GM21515 (cell line): Measurements from ENCODE around the gene CDH15.

Source experiments
- ATAC-seq: cut with Tn5 transposase; IDR thresholded peaks from one replicate; pipeline ENCODE4 v1.9.1; 2021; ENCODE audit not compliant: unreplicated experiment

Gene CDH15

DNA sequence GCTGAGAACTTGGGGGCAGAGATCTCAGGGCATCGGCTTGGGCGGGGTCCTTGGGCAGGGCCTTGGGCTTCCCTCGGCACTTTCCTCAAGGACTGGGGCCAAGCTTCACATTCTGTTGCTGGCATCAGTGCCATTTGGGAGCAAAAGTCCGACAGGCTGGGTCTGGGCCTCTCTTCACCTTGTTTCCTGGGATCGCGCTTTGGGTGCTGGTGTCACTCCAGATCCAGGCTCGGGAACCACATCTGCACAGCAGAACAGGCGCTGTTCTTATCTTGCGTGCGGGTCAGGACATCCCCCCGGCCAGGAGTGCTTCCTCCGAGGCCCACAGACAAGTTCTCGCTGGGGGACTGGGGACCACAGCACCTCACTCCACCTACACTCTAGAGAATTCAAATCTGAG is 31.1 kb upstream of the CDH15 start:
- no peak for ATAC-seq

DNA sequence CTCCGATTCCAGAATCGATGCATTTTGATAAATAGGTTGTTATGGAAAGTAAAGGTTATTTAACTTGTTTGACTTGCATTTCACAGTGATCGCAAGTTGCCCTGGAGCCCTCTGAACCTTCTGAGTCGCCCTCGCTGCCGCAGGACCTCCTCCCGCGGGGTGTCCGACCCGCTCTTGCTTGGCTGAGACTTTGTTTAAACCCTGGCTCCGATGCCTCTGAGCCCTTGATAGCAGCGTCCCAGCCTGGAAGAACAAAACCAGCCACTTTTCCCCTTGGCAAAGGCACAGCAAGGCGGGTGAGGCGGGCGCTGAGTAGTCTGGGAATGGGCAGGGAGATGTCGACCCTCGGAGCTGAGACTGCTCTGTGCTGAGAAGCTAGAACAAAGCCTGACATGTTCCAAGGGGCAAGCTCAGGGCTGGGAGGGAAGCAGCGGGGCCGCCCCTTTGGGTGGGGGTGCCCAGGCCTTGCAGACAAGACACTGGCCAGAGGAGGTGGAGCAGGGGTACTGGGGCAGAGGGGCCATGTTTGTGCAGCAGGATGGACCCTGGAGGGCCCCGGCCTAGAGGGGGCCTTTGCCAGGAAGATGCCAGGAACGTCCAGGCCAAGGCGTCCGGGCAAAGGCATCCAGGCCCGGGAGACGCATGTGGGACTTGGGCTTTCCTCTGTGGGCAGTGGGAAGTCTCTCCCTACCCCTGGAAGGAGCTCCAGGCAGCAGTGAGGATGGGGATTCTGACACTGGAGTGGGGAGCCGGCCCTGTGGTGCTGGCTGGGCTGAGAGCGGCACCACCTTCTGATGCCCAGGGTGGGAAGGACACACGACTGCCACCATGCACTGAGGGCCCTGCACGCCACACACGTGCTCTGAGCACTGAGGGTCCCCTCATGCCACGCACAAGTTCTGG is 30.3 kb upstream of the CDH15 start:
- no peak for ATAC-seq

DNA sequence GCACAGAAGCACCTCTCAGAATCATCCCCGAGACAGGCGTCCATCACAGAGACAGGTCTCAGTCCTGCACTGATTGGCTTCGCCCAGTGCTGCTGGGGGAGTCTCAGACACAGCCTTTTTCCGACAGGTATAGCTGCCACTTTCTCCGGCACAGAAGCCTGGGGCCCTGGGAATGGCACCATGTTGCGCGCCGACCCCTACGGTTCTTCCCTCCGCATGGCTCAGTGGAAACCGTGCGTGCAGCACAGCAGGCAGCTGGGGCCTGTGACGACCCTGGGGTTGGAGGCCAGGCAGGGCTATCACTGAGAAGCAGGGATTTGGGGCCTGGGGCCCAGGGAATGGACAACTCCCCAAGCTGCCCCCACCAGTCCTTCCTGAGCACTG is 29.7 kb upstream of the CDH15 start:
- ATAC-seq: no peak

DNA sequence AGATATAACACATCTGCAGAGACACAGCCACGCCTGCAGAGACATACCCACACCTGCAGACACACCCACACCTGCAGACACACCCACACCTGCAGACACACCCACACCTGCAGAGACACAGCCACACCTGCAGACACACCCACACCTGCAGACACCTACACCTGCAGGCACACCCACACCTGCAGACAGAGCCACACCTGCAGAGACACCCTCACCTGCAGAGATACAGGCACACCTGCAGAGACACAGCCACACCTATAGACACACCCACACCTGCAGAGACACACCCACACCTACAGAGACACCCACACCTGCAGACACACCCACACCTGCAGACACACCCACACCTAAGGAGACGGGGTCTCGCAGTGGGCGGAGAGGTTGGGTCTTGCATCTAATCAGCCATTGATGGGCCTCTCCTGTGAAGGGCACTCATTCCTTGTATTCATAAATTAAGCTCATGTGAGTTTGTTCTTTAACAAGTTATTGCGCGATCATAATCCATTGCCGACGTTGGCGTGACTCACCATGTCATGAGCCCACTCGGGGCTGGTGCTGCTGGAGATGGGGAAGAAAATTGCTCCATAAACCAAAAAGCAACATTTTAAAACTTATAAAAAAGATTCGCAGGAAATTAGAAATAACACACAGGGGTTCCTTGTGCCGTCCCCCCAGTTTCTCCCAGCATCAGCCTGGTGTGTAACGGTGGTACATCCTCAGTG is 28.9 kb upstream of the CDH15 start:
- ATAC-seq: no peak

DNA sequence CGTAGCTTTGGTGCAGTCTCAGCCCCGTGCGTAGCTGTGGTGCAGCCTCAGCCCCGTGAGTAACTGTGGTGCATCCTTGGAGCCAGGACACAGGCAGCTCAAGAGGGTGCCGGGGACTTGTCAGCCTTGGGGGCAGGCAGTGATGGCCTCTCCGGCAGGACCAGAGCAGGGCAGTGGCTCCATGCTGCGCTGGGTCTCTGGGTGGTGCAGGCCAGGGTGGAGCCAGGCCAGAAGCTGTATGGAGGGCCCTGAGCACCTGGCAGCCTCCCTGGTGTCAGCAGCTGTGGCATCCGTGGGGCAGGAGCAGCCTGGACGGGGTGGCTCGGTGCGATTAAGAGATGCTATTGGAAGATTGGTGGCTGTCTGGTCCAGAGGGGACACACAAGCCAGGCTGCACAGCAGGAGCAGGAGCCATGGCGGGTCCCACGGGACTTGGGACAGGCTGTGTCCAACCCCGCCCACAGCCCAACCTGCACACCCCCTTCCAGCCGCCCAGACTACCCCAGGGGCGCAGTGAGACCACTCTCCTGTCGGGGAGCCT is 28.3 kb upstream of the CDH15 start:
- no peak for ATAC-seq

DNA sequence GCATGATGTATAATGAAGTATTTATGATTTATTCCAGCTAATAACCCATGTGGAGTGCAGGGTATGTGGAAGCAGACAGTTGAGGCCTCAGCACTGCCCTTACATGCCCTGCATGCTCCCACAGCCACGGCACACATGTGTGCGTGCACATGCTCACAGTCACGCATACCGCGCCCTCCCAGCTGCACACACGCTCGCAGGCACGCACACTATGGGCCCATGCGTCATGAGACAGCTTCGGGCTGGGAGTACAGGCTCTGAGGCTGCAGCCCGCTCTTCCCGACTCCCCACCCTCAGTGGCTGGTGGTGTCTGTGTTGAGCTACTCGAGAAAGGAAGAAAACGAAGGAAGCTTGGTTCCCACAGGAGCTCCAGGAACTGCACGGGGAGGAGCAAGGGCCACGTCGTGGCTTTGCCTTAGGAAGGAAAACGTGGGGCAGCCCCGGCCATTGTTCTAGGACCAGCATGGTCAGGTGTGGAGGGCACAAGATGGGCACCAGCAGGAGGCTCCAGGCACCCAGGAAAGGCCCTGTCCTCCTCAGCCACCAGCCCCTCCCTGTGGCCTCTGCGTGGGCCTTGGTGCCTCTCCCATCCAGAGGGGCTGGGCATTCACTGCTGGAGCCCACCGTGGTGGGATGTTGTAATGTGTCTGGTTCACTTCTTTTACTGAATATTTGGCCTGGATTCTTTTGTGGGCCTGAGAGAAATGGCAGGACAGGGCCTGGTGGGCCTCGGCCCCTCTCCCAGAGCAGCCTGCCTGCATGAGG is 27.5 kb upstream of the CDH15 start:
- no peak for ATAC-seq

DNA sequence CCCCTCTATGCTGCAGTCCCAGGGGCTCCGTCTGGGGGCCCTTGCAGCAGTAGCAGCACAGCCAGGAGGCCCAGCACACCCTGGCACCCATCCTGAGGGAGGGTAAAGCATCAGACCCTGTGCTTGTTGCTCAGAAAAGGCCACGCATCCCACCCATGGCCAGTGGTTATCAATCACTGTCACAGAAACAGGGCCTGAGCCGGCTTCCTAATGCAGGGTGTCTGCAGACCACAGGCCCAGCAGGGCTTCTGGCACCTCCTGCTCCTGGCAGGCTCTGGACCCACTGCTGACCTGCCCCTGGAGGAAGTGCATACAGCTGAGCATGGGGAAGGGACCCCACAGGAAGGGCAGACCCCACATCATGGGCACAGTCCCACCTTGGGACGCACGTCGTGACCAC is 26.9 kb upstream of the CDH15 start:
- no peak for ATAC-seq

DNA sequence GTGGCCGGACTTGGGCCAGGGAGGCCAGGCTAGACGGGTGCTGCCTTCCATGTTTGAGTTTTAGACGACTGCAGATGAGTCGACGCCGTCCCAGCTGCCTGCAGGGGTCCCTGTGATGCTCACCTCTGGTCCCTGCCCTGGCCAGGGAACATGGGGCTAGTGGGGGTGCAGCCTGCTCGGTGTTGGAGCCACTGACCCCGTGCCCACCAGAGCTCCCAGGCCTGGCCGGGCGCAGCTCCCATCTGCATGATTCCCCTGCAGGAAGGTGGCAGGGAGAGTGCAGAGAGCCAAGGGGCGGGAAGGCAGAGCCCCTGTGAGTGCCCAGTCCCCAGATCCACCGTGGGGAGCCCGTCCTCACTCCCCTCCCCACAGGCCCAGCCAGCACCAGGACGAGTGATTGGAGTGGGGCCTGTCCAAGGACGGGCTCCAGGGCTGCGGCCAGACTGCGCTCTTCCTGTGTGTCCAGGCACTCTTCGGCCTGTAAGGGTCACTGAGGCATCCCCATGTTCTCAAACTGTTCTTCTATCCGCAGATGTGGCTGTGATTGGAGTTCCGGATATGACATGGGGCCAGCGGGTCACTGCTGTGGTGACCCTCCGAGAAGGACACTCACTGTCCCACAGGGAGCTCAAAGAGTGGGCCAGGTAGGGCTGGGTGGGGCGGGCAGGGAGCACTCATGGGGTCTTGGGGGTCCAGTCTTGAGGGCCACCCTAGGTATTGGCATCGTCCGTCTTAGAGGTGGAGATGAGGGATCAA is 26.0 kb upstream of the CDH15 start:
- ATAC-seq: no peak

DNA sequence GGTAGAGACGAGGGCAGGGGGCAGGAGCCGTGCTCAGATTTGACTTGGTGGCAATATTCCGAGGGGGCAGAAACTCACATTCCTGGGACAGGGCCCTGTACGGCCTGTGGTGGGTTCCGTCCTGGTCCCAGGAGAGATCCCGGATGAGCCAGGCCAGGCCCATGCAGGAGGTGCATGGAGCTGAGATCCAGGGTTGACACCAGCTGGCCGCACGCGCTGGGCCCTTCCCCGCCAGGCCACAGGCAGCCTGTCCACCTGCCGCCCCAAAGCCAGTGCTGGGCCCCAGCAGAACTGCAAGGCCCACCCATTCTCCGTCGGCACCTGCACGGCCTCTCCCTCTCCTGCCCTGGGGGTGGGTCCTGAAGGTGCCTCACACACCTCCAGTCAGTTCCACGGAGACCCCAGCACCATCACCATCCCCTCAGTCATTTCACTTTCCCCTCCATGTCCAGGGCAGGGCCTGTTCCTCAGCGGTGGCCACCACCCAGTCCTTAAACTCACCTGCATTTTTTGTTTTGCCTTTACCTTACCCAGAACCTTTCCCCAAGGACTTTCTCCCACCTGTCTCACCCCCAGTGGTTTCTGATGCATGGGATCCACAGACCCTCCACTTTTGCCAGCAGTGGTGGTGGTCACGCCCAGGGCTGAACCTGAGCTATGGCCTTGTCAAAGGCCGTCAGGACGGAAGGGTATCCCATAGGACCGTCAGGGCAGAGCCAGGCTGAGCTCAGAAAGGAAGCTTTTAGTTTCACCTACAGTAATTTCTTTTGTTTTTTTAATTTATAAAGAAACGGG is 25.1 kb upstream of the CDH15 start:
- no peak for ATAC-seq

DNA sequence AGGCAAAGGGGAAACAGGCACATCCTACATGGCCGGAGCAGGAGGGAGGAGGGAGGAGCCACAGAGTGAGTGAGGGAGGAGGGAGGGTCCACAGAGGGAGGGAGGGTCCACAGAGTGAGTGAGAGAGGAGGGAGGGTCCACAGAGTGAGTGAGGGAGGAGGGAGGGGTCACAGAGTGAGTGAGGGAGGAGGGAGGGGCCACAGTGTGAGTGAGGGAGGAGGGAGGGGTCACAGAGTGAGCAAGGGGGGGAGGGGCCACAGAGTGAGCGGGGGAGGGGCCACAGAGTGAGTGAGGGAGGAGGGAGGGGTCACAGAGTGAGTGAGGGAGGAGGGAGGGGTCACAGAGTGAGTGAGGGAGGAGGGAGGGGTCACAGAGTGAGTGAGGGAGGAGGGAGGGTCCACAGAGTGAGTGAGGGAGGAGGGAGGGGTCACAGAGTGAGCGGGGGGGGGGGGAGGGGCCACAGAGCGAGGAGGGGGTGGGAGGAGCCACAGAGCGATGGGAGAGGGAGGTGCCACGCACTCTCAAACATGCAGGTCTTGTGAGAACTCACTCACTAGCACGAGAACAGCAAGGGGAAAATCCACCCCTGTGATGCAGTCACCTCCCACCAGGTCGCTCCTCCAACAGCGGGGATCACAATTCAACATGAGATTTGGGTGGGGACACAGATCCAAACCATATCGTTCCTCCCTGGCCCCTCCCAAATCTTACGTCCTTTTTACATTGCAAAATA is 24.3 kb upstream of the CDH15 start:
- ATAC-seq: no peak

DNA sequence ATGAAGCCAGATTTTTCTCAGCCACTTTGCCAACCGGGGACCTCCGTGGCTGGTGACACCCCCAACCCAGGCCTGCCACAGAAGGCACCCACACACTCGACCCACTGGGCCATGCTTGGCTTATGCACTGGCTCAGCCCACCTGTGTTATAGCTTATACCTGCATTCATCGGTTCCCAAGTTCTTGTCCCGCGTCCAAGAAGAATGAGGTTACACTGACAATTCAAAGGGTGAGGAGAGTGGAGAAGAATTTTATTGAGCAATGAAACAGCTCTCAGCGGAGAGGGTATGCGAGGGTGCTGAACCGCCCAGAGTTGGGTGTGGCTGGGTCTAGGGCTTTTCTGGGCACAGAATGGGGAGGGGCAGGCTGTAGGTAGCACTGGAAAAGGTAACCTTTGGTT is 22.2 kb upstream of the CDH15 start:
- ATAC-seq: no peak

DNA sequence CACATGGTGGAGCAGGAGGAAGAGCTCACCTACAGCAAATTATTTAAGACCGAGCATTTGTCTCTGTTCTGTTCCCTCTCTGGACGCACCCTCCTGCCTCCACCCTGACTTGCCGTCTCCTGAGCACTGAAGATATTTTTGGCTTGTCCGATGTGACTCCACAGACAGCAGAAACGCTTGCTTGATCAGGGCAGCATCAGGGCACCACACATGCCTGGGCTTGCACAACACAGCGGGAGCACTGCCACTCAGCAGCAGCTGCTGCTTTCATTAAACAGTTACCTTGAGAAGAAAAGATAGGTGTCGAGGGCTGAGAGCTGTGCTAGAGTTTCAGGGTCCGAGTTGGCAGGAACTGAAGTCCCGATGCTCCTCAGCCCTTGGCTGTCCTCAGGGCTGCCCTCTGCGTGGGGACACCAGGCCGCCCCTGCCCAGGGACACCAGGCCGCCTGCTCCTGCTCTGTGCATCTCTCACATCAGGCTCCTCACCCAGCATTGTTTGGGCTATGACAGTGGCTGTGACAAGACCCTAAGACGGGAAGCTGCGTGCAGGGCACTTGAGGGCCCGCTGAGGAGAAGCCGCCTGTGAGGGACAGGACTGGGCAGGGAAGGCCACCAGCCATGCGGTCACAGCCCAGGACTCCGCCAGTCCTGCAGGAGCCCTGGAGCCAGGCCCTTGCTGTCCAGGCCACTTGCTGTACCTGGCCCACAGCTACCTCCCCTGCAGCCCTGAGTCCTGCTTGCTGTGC is 21.3 kb upstream of the CDH15 start:
- ATAC-seq: no peak

DNA sequence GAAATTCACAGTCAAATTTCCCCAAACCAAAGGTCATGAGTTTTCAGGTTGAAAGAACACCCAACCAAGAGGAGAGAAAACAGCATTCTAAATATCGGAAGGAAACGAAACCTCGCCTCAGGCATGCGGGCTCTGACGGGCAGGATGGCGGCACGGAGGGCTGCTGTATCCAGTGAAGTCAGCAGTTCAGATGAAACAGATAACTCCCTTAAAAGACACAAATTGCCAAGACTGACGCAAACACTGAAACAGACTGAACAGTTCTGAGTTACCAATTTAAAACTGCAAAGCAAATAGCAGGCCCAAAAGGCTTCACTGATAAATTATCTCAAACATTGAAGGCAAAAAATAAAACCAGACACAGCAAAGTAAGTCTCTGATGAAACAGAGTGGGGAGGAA is 20.6 kb upstream of the CDH15 start:
- no peak for ATAC-seq

DNA sequence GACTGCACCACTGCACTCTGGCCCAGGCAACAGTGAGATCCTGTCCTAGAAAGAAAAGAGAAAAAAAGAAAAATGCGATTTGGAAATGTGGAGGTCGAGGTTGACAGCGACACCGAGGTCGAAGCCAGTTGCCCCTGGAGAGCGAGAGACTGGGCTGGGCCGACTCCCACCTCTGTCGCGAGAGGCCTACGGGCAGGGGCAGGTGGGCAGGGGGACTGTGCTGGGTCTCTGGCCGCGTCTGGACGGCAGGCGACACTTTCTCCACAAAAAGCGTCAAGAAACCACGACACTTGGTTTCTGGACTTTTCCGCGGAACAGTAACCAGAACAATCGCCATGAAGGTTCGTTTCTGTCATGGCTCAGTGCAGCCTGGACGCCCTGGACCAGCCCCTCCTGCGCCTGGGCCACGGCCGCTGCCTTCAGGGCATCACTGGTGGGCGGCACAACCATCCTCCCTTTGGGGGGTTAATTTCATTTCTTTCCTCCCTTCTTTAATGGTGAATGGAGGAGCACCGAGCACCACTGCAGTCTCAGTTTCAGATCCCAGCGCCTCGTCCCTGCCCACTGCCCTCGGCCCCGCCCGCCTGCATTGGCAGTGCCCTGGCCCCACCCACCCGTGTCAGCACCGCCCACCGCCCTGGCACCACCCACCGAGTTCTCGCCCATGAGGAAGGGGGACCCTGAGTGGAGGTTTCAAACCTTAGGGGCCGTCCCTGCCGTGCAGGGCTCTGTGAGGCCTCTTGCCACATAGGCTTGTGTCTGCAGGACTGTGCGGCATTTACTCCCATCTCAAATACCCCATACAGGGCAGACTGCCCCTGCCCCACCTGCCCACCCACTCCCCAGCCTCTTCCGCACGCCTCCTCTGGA is 18.5 kb upstream of the CDH15 start:
- ATAC-seq: no peak

DNA sequence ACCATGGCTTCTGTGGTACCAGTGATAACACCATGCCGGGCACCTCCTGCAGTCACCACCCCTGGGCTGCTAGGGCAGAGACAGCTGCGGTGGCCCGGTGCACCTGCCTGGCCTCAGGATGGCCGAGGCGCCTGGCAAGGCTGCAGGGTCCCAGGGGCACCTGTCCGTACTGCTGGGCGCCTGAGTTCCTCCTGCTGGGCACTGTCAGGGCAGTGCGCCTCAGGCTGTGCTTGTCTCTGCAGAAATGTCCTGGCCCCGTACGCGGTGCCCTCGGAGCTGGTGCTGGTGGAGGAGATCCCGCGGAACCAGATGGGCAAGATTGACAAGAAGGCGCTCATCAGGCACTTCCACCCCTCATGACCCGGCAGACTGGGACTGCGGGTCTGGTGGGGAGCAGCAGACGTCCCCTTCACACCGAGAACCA is 17.7 kb upstream of the CDH15 start:
- no peak for ATAC-seq

DNA sequence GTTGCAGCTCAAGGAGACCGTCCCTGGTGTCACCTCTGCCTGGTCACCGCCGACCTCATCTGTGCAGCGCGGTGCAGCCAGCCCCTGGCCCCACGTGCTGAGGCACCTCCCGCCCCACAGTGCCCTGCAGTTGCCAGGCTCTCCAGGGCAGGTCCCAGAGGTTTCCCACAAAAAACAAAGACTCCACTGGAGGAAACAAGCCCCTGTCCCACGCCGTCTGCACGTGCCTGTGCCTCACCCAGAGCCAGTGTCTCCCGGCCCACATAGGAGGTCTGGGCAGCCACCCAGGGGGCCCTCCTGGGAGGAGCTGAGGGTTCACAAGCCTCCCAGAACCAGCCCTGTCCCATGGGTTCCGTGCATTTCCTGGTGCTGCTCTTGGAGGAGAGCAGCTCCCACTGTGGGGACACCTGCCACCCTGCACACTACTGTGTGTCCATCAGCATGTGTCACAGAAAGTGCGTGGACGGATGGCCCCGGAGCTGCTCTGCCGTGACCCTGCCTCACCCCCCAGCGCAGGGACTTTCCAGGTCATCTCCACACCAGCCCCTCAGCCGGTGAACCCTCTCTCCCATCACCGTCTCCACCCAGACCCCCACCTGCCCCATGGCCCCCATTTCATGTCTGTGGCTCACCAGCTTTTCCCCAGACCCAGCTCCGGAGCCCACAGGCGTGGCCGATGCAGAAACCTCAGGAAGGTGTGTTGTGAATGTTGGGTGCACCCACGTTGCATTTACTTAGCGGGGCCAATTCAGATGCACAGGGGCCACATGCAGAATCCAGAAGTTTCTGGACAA is 17.0 kb upstream of the CDH15 start:
- no peak for ATAC-seq

DNA sequence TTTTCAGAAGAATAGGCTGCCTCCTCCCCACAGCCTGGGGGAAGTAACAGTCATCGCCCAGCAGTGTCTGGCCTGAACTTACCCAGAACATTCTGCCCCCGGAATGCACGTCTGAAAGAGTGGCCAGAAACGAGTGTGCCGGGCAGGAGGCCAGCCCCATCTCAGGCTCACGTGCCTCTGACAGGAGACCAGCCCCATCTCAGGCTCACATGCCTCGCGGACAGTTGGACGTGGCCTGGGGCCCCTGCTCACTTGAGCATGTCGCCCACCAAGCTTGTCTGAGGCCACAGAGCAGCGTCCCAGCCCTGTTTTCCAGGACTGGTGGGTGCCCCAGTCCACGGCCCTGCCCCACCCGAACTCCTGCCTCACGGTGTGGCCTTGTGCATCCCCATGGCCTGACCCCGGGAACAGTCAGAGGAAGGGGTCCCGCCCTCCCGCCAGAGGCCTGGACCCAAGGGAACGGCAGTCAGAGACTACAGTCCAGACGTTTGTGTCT is 16.3 kb upstream of the CDH15 start:
- ATAC-seq: no peak
